Muscle of leg (tissue), 11 donors: ENCODE measurements around the gene CPNE7. TPM values are rescaled to one million over a fixed set of nuclear protein-coding genes. Genes with fewer than 3 reads are reported as not detected.

Source experiments
- DNase-seq: peaks from one replicate; pipeline ENCODE4 v3.0.0; 2013
- H3K27ac ChIP-seq: one replicate; pipeline ENCODE4 v1.5.1; 2013; ENCODE audit warnings: mild to moderate bottlenecking, low read length, control low read depth
- H3K27me3 ChIP-seq: one replicate; pipeline ENCODE4 v1.6.1; 2013; ENCODE audit warnings: low read length; ENCODE audit not compliant: control insufficient read depth, insufficient read depth
- H3K36me3 ChIP-seq: one replicate; pipeline ENCODE4 v1.6.1; 2013; ENCODE audit warnings: low read length; ENCODE audit not compliant: control insufficient read depth, insufficient read depth
- H3K4me1 ChIP-seq: one replicate; pipeline ENCODE4 v1.6.1; 2013; ENCODE audit warnings: low read length; ENCODE audit not compliant: control insufficient read depth, insufficient read depth
- H3K4me3 ChIP-seq: one replicate; pipeline ENCODE4 v1.5.1; 2013; ENCODE audit warnings: low read length, control low read depth
- H3K9me3 ChIP-seq: replicated peaks from 2 replicates; pipeline ENCODE4 v1.6.1; 2013; ENCODE audit warnings: low read depth, low read length; ENCODE audit not compliant: control insufficient read depth
- WGBS: methylation state at CpG from one replicate; pipeline ENCODE4 v1.1.5; 2013; ENCODE audit warnings: missing lambda C conversion rate; ENCODE audit not compliant: insufficient coverage; 5-methylcytosine and 5-hydroxymethylcytosine counted together
- polyA plus RNA-seq, 8 donors: library from polyadenylated mRNA; unstranded; fragments of 120-200 nt; gene quantifications; one replicate each; pipeline versions ENCODE4 v1.2.1 to v1.2.3, GENCODE V29; 2013; ENCODE audit warnings: inconsistent platforms in 1 of 8, low replicate concordance in 1 of 8; ENCODE audit not compliant: insufficient read length in 8 of 8, insufficient read depth in 1 of 8
- total RNA-seq: library from RNA; stranded (reverse); fragments of 120-200 nt; gene quantifications from one replicate; pipeline ENCODE4 v1.2.4, GENCODE V29; 2013

The CPNE7 gene
- total and polyA plus RNA-seq, 9 donors, result 0.09 to 0.53 (median 0.24) TPM; not detected in 1

- no peaks in the 10 kb centered on the region for H3K27me3 ChIP-seq
- DNase-seq, result no peak
- H3K4me1 ChIP-seq, result no peaks in the 10 kb centered on the region
- peaks cover 60% of the 10 kb centered on the region for H3K36me3 ChIP-seq
- no peak overlapping the region for H3K4me3 ChIP-seq
- 88% methylated on average over 11 of the region's 13 CpGs for WGBS
- no peaks in the 10 kb centered on the region for H3K9me3 ChIP-seq
- H3K27ac ChIP-seq, result no peak overlapping the region
Observed at GRCh38 chr16:89540557-89540956, 35.0 kb upstream of the CPNE7 start.

GRCh38 chr16:89541792-89542191, 33.8 kb upstream of the CPNE7 start:
- no peaks in the 10 kb centered on the region for H3K27me3 ChIP-seq
- WGBS, result 93% methylated on average over 21 of the region's 21 CpGs
- no peak overlapping the region for H3K27ac ChIP-seq
- H3K36me3 ChIP-seq, result peaks cover 64% of the 10 kb centered on the region
- DNase-seq, result no peak
- no peaks in the 10 kb centered on the region for H3K4me1 ChIP-seq
- H3K4me3 ChIP-seq, result no peak overlapping the region
- H3K9me3 ChIP-seq, result no peaks in the 10 kb centered on the region

GRCh38 chr16:89544113-89544512, 31.4 kb upstream of the CPNE7 start:
- H3K27ac ChIP-seq, result no peak overlapping the region
- no peaks in the 10 kb centered on the region for H3K9me3 ChIP-seq
- peaks cover 62% of the 10 kb centered on the region for H3K36me3 ChIP-seq
- no peaks in the 10 kb centered on the region for H3K4me1 ChIP-seq
- no peak for DNase-seq
- H3K27me3 ChIP-seq, result no peaks in the 10 kb centered on the region
- no peak overlapping the region for H3K4me3 ChIP-seq
- WGBS, result 79% methylated on average over 7 of the region's 11 CpGs

- Histone ChIP-seq H3K4me3 (no peak overlapping the region), H3K9me3 (no peaks in the 10 kb centered on the region), H3K27me3 (no peaks in the 10 kb centered on the region), H3K27ac (no peak overlapping the region), H3K4me1 (no peaks in the 10 kb centered on the region), H3K36me3 (peaks cover 68% of the 10 kb centered on the region)
- WGBS, result 85% methylated on average over 12 of the region's 13 CpGs
- no peak for DNase-seq
Observed at GRCh38 chr16:89544713-89545043, 30.9 kb upstream of the CPNE7 start.

GRCh38 chr16:89545044-89545830, 30.3 kb upstream of the CPNE7 start:
- H3K36me3 ChIP-seq, result peaks cover 73% of the 10 kb centered on the region
- H3K9me3 ChIP-seq, result no peaks in the 10 kb centered on the region
- no peak for DNase-seq
- no peaks in the 10 kb centered on the region for H3K27me3 ChIP-seq
- no peaks in the 10 kb centered on the region for H3K4me1 ChIP-seq
- no peak overlapping the region for H3K4me3 ChIP-seq
- no peak overlapping the region for H3K27ac ChIP-seq
- 84% methylated on average over 15 of the region's 17 CpGs for WGBS

GRCh38 chr16:89545831-89546574, 29.6 kb upstream of the CPNE7 start:
- Histone ChIP-seq H3K27ac (no peak overlapping the region), H3K4me1 (no peaks in the 10 kb centered on the region), H3K27me3 (no peaks in the 10 kb centered on the region), H3K36me3 (peaks cover 78% of the 10 kb centered on the region), H3K9me3 (no peaks in the 10 kb centered on the region), H3K4me3 (no peak overlapping the region)
- DNase-seq, result no peak
- WGBS, result 91% methylated on average over 15 of the region's 26 CpGs

- WGBS, result 88% methylated on average over 5 of the region's 19 CpGs
- Histone ChIP-seq H3K4me3 (no peak overlapping the region), H3K9me3 (no peaks in the 10 kb centered on the region), H3K36me3 (peaks cover 79% of the 10 kb centered on the region), H3K4me1 (no peaks in the 10 kb centered on the region), H3K27ac (no peak overlapping the region), H3K27me3 (no peaks in the 10 kb centered on the region)
- no peak for DNase-seq
Observed at GRCh38 chr16:89546781-89547180, 28.8 kb upstream of the CPNE7 start.

- no peaks in the 10 kb centered on the region for H3K27me3 ChIP-seq
- WGBS, result 88% methylated on average over 10 of the region's 17 CpGs
- no peak for DNase-seq
Observed at GRCh38 chr16:89547291-89547690, 28.3 kb upstream of the CPNE7 start.

GRCh38 chr16:89547860-89548259, 27.7 kb upstream of the CPNE7 start:
- Histone ChIP-seq H3K27ac (no peak overlapping the region), H3K27me3 (no peaks in the 10 kb centered on the region), H3K36me3 (peaks cover 86% of the 10 kb centered on the region), H3K4me3 (no peak overlapping the region), H3K4me1 (no peaks in the 10 kb centered on the region), H3K9me3 (no peaks in the 10 kb centered on the region)
- 94% methylated on average over 9 of the region's 20 CpGs for WGBS
- DNase-seq, result no peak

More at GRCh38 chr16:89547291-89547690, 28.3 kb upstream of the CPNE7 start:
- Histone ChIP-seq H3K9me3 (no peaks in the 10 kb centered on the region), H3K4me3 (no peak overlapping the region), H3K27ac (no peak overlapping the region), H3K4me1 (no peaks in the 10 kb centered on the region), H3K36me3 (peaks cover 82% of the 10 kb centered on the region)

GRCh38 chr16:89548344-89549006, 27.1 kb upstream of the CPNE7 start:
- Histone ChIP-seq H3K4me3 (no peak overlapping the region), H3K27me3 (no peaks in the 10 kb centered on the region), H3K36me3 (peaks cover 91% of the 10 kb centered on the region), H3K9me3 (no peaks in the 10 kb centered on the region), H3K27ac (no peak overlapping the region), H3K4me1 (no peaks in the 10 kb centered on the region)
- no peak for DNase-seq
- WGBS, result 86% methylated on average over 28 of the region's 28 CpGs
